Stimulated activated CD4-positive, alpha-beta T cell treated with anti-CD3 and anti-CD28 coated beads, Interleukin-4, amount 100 ng/mL, for 4 hours (primary cell): ENCODE measurements around the gene PAFAH1B2.

Experiments
- DNase-seq, 2 experiments: peaks; one replicate each; pipeline ENCODE4 v3.0.0-alpha.2; 2020

PAFAH1B2 gene

DNA sequence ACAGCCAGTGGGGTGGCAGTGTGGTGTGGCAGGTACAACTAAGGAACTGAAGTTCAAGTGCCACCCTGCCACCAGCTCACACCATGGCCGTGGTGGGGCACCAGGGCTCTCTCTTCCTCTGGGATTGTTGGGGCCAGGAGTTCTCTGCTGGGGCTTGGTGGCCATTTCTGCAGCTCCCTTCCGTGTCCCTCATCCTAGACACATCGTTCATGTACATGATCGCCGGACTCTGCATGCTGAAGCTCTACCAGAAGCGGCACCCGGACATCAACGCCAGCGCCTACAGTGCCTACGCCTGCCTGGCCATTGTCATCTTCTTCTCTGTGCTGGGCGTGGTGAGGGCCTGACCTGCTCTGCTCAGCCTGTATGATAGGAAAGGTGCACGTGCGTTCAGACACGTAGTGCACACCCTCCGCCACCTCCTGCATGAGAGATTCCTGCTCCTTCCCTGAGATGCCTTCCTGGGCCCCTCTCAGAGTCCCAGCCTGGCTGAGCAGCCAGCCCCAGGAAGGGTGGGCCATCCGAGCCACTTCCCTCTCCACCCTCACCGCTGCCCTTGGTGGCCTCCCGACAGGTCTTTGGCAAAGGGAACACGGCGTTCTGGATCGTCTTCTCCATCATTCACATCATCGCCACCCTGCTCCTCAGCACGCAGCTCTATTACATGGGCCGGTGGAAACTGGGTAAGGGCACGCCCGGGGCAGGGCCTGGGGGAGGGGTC, 47.8 kb downstream of the PAFAH1B2 start:
- no peak for DNase-seq

GRCh38 chr11:117192401-117192875, 48.4 kb downstream of the PAFAH1B2 start:
- no peak for DNase-seq

GRCh38 chr11:117193130-117194020, 49.3 kb downstream of the PAFAH1B2 start:
- no peak for DNase-seq

GRCh38 chr11:117194267-117194666, 50.2 kb downstream of the PAFAH1B2 start:
- no peak for DNase-seq

DNA sequence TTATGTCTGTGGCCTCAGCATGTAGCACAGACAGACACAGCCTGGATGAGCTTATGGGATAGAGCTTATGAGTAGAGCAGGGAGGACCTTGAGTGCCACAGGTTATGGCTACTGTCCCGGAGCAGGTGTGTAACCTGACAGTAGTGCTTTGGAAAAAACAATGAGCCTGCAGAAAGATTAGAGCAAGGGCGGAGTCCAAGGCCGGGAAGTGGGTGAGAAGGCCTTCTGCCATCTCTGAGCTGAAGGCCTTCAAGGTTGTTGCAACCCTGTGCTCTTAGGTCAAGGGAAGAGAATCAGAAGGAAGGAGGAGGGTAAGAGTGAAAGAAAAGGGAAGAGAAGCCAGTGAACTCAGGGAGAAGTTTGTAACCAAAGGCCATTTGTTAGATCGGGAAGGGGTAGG, 51.2 kb downstream of the PAFAH1B2 start:
- no peak for DNase-seq

DNA sequence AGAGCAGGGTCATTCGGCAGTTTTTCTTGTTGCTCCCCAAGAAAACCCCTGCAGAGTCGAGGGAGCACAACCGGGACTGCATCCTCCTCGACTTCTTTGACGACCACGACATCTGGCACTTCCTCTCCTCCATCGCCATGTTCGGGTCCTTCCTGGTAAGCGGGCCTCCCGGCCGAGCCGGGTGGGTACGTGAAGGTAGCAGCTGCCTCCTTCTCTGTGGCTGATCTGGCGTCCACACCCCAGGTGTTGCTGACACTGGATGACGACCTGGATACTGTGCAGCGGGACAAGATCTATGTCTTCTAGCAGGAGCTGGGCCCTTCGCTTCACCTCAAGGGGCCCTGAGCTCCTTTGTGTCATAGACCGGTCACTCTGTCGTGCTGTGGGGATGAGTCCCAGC, 51.7 kb downstream of the PAFAH1B2 start:
- no peak for DNase-seq

DNA sequence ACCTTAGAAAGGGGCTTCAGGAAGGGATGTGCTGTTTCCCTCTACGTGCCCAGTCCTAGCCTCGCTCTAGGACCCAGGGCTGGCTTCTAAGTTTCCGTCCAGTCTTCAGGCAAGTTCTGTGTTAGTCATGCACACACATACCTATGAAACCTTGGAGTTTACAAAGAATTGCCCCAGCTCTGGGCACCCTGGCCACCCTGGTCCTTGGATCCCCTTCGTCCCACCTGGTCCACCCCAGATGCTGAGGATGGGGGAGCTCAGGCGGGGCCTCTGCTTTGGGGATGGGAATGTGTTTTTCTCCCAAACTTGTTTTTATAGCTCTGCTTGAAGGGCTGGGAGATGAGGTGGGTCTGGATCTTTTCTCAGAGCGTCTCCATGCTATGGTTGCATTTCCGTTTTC, 52.9 kb downstream of the PAFAH1B2 start:
- DNase-seq = no peak

- no peak for DNase-seq
Observed at GRCh38 chr11:117197516-117198456, 53.7 kb downstream of the PAFAH1B2 start.

GRCh38 chr11:117198613-117199012, 54.5 kb downstream of the PAFAH1B2 start:
- no peak for DNase-seq

- no peak for DNase-seq
Observed at GRCh38 chr11:117199053-117199915, 55.2 kb downstream of the PAFAH1B2 start, which contains the start of gene TAGLN. Gene TAGLN, plus strand, starts transcription at chr11:117199370. Its CDS starts 3,644 bp downstream, at chr11:117203014.

GRCh38 chr11:117199916-117200812, 56.1 kb downstream of the PAFAH1B2 start:
- no peak for DNase-seq

- DNase-seq = no peak
Observed at GRCh38 chr11:117200813-117201657, 56.9 kb downstream of the PAFAH1B2 start.

DNA sequence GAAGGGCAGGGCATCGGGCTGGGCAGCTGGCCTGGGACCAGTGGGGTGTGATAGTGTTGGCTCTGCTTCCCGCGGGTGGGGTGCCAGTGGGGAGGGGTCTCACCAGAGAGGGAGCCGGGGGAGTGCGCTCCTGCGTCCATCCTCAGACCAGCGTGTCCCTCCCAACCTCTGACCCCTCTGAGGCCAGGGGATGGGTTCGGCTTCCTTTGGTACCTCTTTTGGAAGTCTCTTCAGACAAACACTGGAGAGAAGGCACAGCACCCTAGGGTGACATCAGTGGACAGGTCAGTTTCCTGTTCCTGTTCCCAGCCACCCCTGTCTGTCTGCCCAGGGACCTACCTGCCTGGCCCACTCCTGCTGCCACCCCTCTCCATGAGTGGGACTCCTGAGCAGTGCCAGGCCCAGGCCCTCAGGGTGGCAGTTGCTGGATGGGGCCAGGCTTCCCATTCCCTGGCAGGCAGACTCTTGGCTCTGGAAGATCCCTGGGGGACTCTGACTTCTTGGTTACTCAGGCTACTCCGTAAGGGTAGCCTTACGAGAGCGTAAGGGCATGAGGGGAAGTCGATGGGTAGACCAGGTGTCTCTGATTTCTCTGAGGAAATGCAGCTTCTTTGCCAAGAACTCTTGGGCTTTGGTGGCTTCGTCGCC, 57.7 kb downstream of the PAFAH1B2 start:
- no peak for DNase-seq

DNA sequence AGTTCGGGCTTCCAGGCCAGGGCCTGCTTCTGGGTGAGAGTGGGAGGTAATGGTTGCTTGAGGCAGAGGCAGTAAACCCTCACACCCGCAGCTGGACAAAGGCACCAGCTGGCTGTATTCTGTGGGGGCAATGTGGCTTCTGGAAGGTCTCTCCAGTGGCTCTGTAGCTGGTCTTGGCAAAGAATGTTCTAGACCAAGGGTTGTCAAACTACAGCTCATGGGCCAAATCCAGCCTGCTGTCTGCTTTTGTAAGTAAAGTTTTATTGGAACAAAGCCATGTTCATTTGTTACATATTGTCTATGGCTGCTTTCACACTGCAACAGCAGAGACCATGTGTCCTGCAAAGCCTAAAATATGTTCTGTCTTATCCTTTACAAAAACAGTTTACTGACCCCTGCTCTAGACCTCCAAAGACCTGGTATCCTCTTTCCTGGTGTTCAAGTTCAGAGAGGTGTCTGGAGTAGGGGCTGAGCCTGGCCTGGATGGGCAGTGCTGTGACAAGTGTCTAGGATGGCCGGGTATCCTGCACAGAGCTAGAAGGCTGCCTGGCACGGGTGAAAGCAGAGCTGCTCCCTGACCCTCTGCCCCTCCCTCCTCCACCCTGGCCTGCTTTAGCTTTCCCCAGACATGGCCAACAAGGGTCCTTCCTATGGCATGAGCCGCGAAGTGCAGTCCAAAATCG, 58.4 kb downstream of the PAFAH1B2 start:
- no peak for DNase-seq

DNA sequence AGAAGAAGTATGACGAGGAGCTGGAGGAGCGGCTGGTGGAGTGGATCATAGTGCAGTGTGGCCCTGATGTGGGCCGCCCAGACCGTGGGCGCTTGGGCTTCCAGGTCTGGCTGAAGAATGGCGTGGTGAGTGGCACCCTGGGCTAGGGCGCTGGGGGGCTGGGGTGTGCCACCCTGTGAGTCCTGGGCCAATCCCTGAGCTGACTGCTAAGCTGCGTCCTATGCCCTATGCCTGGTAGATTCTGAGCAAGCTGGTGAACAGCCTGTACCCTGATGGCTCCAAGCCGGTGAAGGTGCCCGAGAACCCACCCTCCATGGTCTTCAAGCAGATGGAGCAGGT, 59.0 kb downstream of the PAFAH1B2 start:
- no peak for DNase-seq

GRCh38 chr11:117204283-117205080, 60.4 kb downstream of the PAFAH1B2 start:
- DNase-seq = no peak

DNA sequence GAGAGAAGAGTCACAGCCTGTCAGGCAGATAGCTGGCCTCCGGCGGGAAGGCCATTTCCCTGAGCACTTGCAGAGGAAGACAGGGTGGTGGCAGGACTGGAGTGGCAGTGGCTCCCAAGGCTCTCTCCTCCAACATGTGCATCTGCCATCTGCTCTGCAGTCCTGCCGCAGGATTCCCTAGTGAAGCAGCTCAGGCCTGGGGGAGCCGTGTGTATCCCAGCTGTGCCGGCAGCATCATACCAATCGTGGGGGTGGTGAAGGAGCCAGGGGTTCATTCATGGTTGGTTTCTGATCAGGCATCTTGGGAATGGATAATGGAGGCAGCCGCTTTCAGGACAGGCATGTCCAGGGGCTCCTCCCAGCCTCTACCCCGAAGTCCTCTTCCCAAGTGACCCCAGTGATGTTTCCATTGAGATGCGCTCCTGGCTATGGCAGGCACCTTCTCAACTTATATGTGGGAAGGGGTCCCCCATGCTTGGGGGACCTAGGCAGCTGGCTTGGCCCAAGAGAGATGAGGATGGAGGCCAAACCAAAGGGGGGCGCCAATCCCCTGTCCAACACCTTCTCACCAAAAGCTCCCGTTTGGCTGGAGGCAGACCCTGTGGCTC, 61.2 kb downstream of the PAFAH1B2 start:
- no peak for DNase-seq
